ENCODE data around the gene N4BP2L2. TPM values are rescaled to one million over a fixed set of nuclear protein-coding genes. Genes with fewer than 3 reads are reported as not detected.

The N4BP2L2 gene
- total and polyA plus RNA-seq, 9 of the 15 experiments (the other 6 are each of a cell fraction or from before 2014, with no cell fraction given): 33.9 to 76.4 (median 48.7) TPM

- TF ChIP-seq ZMIZ1 (IDR thresholded peaks at IDR 0.05; ENCODE audit: low read depth in 2 of 2, low read length in 2 of 2) (no peak), SETDB1 (IDR thresholded peaks at IDR 0.05; ENCODE audit: low read length) (no peak), ZNF589 (CRISPR knock-in tag; IDR thresholded peaks at IDR 0.05; ENCODE audit: low read depth) (0 out of 2 replicates have a peak, but pooled peaks have one; percentile 53), ZC3H4 (CRISPR knock-in tag; IDR thresholded peaks at IDR 0.05; ENCODE audit: borderline replicate concordance) (no peak), GABPB2 (CRISPR knock-in tag; conservative IDR thresholded peaks at IDR 0.05) (no peak), ZBTB2 (IDR thresholded peaks at IDR 0.05) (peak; percentile 69), ZNF778 (CRISPR knock-in tag; IDR thresholded peaks at IDR 0.05) (no peak), ETV1 (tag; conservative IDR thresholded peaks at IDR 0.05; ENCODE audit: low read depth) (peak; percentile 83), ZNF592 (IDR thresholded peaks at IDR 0.05) (peak; percentile 46; the same call in 1 of the 2 replicates), KAT8 (IDR thresholded peaks at IDR 0.05; ENCODE audit: low read depth) (no peak), PCBP1 (IDR thresholded peaks at IDR 0.05; ENCODE audit: low read depth, low read length, poor library complexity, severe bottlenecking) (no peak), DACH1 (IDR thresholded peaks at IDR 0.05; ENCODE audit: partially characterized antibody) (peak; percentile 13), VEZF1 (CRISPR knock-in tag; IDR thresholded peaks at IDR 0.05) (no peak; the same call in 1 of the 2 replicates), SAFB2 (IDR thresholded peaks at IDR 0.05; ENCODE audit: borderline replicate concordance, low read depth, low read length, severe bottlenecking) (no peak), RBFOX2 (IDR thresholded peaks at IDR 0.05; ENCODE audit: low read depth, low read length) (peak; percentile 67), ZZZ3 (IDR thresholded peaks at IDR 0.05) (no peak), LCOR (CRISPR knock-in tag; IDR thresholded peaks at IDR 0.05) (peak; percentile 68)
Observed at GRCh38 chr13:32538621-32539246, at the start of gene N4BP2L2 (continued).
